A673 (cell line): ENCODE measurements around the gene RBP2.

Source experiments
- CTCF ChIP-seq: fragments of 300-800, 200-600 bp; sonication (generic); conservative IDR thresholded peaks from 2 replicates; pipeline ENCODE4 v1.5.1; 2017; ENCODE audit warnings: low read depth, mild to moderate bottlenecking, antibody characterized with exemption, low read length, moderate library complexity, mixed read lengths
- EZH2 ChIP-seq: fragments of 200-600 bp; sonication (generic); IDR thresholded peaks from 2 replicates; pipeline ENCODE4 v1.6.1; 2017; ENCODE audit warnings: borderline replicate concordance, low read depth, mild to moderate bottlenecking, mixed read lengths, antibody characterized with exemption, low read length; ENCODE audit not compliant: poor library complexity, severe bottlenecking

DNA sequence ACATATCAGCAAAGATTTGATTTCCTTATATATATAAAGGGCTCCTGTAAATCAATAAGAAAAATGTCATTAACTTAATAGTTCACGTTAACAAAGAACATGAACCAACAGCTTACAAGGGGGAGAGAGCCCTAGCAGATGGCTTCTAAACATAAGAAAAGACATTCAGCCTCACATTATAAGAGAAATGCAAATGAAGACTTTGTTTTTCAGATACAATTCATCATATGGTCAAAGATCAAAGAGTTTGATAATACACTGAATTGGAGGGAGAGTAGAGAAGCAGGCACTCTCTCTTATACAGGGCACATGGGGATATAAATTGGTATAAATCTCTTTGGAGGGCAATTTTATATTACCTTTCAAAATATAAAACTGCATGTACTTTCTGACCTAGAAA lies 21.1 kb downstream of the RBP2 start:
- TF ChIP-seq CTCF = no peak
- no peak for TF ChIP-seq EZH2
